Stomach (tissue), 9 donors: Measurements from ENCODE around the gene CDCA7L. TPM values are rescaled to one million over a fixed set of nuclear protein-coding genes. Genes with fewer than 3 reads are reported as not detected.

Source experiments
- DNase-seq, 2 donors: peaks; one replicate each; pipeline versions ENCODE4 v3.0.0 to v3.0.0-alpha.2; 2013 to 2019
- H3K27ac ChIP-seq, 5 donors: fragments of 200-600 bp in 4 of 5; sonication (generic) in 4 of 5; one replicate each; pipeline ENCODE4 v1.5.1; 2013 to 2019; ENCODE audit warnings: mild to moderate bottlenecking in 1 of 5, moderate library complexity in 1 of 5
- H3K27me3 ChIP-seq, 3 donors: fragments of 200-600 bp; sonication (generic); one replicate each; pipeline ENCODE4 v1.5.1; 2017 to 2019; ENCODE audit warnings: mixed run types in 1 of 3
- H3K36me3 ChIP-seq, 4 donors: fragments of 200-600 bp; sonication (generic); 1 replicate in 3 of 4; 2 replicates in 1 of 4; pipeline ENCODE4 v1.5.1; 2016 to 2019
- H3K4me1 ChIP-seq, 4 donors: fragments of 200-600 bp; sonication (generic); one replicate each; pipeline ENCODE4 v1.5.1; 2016 to 2019
- H3K4me3 ChIP-seq, 4 donors: fragments of 200-600 bp; sonication (generic) in 3 of 4; one replicate each; pipeline ENCODE4 v1.5.1; 2016 to 2019; ENCODE audit warnings: mild to moderate bottlenecking in 1 of 4
- H3K9me3 ChIP-seq, 4 donors: fragments of 200-600 bp; sonication (generic); one replicate each; pipeline ENCODE4 v1.5.1; 2016 to 2019
- EP300 ChIP-seq: sonication (generic); formaldehyde crosslinking; IDR thresholded peaks from one replicate; pipeline ENCODE4 v1.6.1; 2017; ENCODE audit warnings: antibody characterized with exemption
- POLR2A ChIP-seq, 4 donors: fragments of 450-650 bp; IDR thresholded peaks; one replicate each; pipeline ENCODE4 v1.6.1; 2016; ENCODE audit warnings: antibody characterized with exemption in 4 of 4, control low read depth in 2 of 4, mild to moderate bottlenecking in 1 of 4, moderate library complexity in 1 of 4
- POLR2AphosphoS5 ChIP-seq, 3 donors: sonication (generic); formaldehyde crosslinking; IDR thresholded peaks; one replicate each; pipeline ENCODE4 v1.6.1; 2016; ENCODE audit warnings: antibody characterized with exemption in 3 of 3
- WGBS, 5 donors: extraction: QIAGEN DNeasy Blood & Tissue Kit in 3 of 5; methylation state at CpG; one replicate each; pipeline versions ENCODE4 v1.1.5 to v1.1.7; 2013 to 2018; 5-methylcytosine and 5-hydroxymethylcytosine counted together
- intact Hi-C: fragments of 100-400 bp; cut with DNase I; formaldehyde crosslinking; loops from one replicate; pipeline ENCODE4 v1.15.1; 2023; ENCODE audit warnings: low total_unique reads
- polyA plus RNA-seq, 3 donors: library from polyadenylated mRNA; stranded (reverse); fragments of 200-250 nt; gene quantifications; one replicate each; pipeline ENCODE4 v1.2.3, GENCODE V29; 2013
- total RNA-seq, 5 donors: library from RNA; depleted of rRNA; stranded (reverse); fragments of >200 nt; gene quantifications; one replicate each; pipeline versions ENCODE4 v1.1.0 to v1.2.3, GENCODE V29; 2014 to 2016
- TF ChIP-seq, protein P1 (sequence below), 7 experiments: fragments of 450-650 bp in 4 of 7; fragments of 200-600 bp in 3 of 7; sonication (generic) in 3 of 7; IDR thresholded peaks; one replicate each; pipeline ENCODE4 v1.5.1; 2016 to 2019; ENCODE audit warnings: antibody characterized with exemption in 7 of 7, control low read depth in 2 of 7, mild to moderate bottlenecking in 1 of 7
- donor health status: healthy with polysubstance abuse.
- donor health status: Bipolar disorder and iron deficiency.
- donor health status: healthy.

Gene CDCA7L
- total and polyA plus RNA-seq, 8 donors, result 5.4 to 89.8 (median 19.1) TPM

DNA sequence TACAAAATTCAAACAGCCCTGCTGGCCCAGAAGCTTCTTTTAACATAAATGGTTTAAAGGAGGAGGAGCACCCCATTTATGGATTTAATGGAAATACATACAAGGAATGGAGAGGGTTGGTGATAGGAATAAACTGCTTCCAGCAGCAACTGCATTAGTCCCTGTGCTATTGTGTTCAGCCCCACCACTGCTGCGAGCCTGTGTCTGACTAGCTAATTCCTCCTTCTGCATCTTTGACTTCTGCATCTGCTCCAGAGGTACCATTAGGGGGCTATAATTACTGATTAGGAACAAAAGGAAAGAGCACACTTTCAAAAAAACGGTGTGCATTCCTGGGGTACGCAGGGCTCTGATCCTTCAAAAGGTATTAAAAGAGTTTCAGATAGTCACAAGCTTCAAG lies 24.8 kb downstream of the CDCA7L start:
- Histone ChIP-seq H3K9me3 (no peaks in the 10 kb centered on the region), H3K27ac (no peak overlapping the region), H3K4me1 (peaks cover 0 to 18% (median 2%) of the 10 kb centered on the region in 4 donors), H3K36me3 (peaks cover 0 to 8% (median 5%) of the 10 kb centered on the region in 4 donors), H3K4me3 (no peak overlapping the region), H3K27me3 (no peaks in the 10 kb centered on the region)
- intact Hi-C loops, result no loop called here
- no peak for TF ChIP-seq POLR2A (IDR thresholded peaks at IDR 0.05)
- 54 to 67% (median 62%) methylated on average over 3 of the region's 3 CpGs for WGBS, 5 donors
- DNase-seq, result no peak

DNA sequence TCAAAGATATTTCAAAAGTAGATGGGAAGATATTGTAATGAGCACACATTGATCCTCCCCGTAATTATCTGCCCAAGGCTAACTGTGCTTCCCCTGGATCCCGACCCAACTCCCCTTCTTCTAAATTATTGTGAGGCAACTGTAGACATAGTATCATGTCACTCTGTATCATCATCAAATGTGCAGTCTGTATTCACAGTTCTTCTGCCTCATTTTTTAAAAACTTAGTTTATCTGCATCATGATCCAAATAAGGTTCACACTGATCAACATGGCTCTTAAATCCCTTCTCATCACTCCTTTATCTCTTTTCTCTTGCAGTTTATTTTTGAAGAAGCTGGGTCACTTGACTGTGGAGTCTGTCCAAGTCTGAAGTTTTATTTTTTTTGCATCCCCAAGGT lies 27.5 kb downstream of the CDCA7L start:
- WGBS, 5 donors, result 93 to 99% (median 96%) methylated on average over 2 of the region's 2 CpGs

DNA sequence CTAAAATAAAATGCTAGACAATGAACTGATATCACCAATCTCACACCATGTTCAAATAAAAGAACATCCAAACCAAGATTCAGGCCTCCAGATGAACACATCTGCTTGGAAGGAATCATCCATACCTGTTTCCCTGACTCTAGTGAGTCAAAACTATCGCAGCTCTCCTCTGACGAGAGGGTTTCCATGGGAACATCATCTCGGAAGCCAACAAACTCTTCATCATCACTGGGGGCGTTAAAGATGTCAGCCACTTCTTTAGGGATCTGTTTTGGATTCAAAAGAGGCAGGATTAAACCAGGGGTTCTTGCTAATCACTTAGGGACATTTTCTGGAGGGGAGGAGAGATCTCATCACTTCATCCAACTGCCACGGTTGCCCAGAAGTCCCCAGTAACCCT lies 29.1 kb downstream of the CDCA7L start:
- Histone ChIP-seq H3K4me3 (no peak overlapping the region), H3K27me3 (no peaks in the 10 kb centered on the region), H3K9me3 (no peaks in the 10 kb centered on the region), H3K4me1 (peaks cover 0 to 17% (median 5%) of the 10 kb centered on the region in 4 donors), H3K27ac (no peak overlapping the region), H3K36me3 (peaks cover 5 to 44% (median 34%) of the 10 kb centered on the region in 4 donors)
- DNase-seq, result no peak
- no peak for TF ChIP-seq POLR2A (IDR thresholded peaks at IDR 0.05)
- TF ChIP-seq, protein P1, sequence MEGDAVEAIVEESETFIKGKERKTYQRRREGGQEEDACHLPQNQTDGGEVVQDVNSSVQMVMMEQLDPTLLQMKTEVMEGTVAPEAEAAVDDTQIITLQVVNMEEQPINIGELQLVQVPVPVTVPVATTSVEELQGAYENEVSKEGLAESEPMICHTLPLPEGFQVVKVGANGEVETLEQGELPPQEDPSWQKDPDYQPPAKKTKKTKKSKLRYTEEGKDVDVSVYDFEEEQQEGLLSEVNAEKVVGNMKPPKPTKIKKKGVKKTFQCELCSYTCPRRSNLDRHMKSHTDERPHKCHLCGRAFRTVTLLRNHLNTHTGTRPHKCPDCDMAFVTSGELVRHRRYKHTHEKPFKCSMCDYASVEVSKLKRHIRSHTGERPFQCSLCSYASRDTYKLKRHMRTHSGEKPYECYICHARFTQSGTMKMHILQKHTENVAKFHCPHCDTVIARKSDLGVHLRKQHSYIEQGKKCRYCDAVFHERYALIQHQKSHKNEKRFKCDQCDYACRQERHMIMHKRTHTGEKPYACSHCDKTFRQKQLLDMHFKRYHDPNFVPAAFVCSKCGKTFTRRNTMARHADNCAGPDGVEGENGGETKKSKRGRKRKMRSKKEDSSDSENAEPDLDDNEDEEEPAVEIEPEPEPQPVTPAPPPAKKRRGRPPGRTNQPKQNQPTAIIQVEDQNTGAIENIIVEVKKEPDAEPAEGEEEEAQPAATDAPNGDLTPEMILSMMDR (IDR thresholded peaks at IDR 0.05), result no peak
- TF ChIP-seq POLR2AphosphoS5 (IDR thresholded peaks at IDR 0.05), result no peak
- no peak for TF ChIP-seq EP300
- intact Hi-C loops, result no loop called here
- 89 to 94% (median 93%) methylated on average over 5 of the region's 5 CpGs for WGBS, 5 donors

More for the DNA sequence above, 27.5 kb downstream of the CDCA7L start:
- intact Hi-C loops, result no loop called here
- no peak for DNase-seq
- TF ChIP-seq, protein P1 (IDR thresholded peaks at IDR 0.05), result no peak
- no peak for TF ChIP-seq POLR2A (IDR thresholded peaks at IDR 0.05)
- TF ChIP-seq POLR2AphosphoS5 (IDR thresholded peaks at IDR 0.05), result no peak
- no peak for TF ChIP-seq EP300
- no peak overlapping the region for H3K27ac ChIP-seq
- H3K36me3 ChIP-seq, result peaks cover 4 to 34% (median 29%) of the 10 kb centered on the region in 4 donors
- no peaks in the 10 kb centered on the region for H3K9me3 ChIP-seq
- H3K4me1 ChIP-seq, result peaks cover 0 to 12% (median under 1%) of the 10 kb centered on the region in 4 donors
- H3K4me3 ChIP-seq, result no peak overlapping the region
- H3K27me3 ChIP-seq, result no peaks in the 10 kb centered on the region

DNA sequence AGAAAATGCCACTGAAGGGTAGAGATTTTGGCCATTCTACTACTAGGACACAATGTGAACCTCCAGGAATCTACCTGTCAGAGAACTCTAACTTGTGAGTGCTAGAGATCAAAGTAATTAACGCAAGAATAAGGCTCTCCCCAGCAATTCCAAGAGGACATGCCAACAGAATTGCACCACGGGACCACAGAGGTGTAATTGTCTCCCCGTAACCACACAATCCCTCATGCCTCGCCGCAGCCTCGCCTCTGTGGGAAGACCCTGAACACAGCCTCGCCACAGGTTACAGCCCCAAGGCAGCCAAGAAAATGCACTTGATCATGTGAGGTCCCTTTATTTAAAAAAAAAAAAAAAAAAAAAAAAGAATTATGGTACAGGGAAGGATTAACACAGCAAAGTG lies 29.5 kb downstream of the CDCA7L start:
- Histone ChIP-seq H3K4me1 (peaks cover 0 to 17% (median 5%) of the 10 kb centered on the region in 4 donors), H3K4me3 (no peak overlapping the region), H3K36me3 (peaks cover 5 to 44% (median 38%) of the 10 kb centered on the region in 4 donors), H3K9me3 (no peaks in the 10 kb centered on the region), H3K27me3 (no peaks in the 10 kb centered on the region), H3K27ac (no peak overlapping the region)
- TF ChIP-seq POLR2A (IDR thresholded peaks at IDR 0.05) (no peak), POLR2AphosphoS5 (IDR thresholded peaks at IDR 0.05) (no peak), EP300 (no peak)
- TF ChIP-seq, protein P1 (IDR thresholded peaks at IDR 0.05), result no peak
- 93 to 97% (median 96%) methylated on average over 7 of the region's 7 CpGs for WGBS, 5 donors
- DNase-seq, result no peak
- intact Hi-C loops, result no loop called here

DNA sequence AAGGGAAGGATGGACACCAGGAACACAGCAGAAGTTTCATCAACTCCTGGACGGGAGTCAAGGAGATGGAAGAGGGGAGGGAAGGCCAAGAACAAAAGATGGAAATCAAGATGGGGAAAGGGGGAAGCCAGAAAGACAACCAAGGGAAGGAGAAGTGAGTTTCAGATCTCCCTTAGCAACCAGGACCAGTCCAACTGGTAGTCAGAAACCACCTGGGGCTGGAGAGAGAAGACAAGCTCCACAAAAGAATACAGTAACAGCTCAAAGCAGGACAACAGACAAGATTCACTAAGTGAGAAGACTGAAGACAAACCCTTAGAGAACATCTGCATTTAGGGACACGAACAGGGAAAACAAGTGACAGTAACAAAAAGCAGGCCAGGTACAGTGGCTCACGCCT lies 30.6 kb downstream of the CDCA7L start:
- TF ChIP-seq POLR2AphosphoS5 (IDR thresholded peaks at IDR 0.05) (no peak), EP300 (no peak), POLR2A (IDR thresholded peaks at IDR 0.05) (no peak)
- TF ChIP-seq, protein P1 (IDR thresholded peaks at IDR 0.05), result no peak
- H3K4me3 ChIP-seq, result no peak overlapping the region
- DNase-seq, result no peak
- intact Hi-C loops, result no loop called here
- no peak overlapping the region for H3K27ac ChIP-seq
- peaks cover 0 to 17% (median 7%) of the 10 kb centered on the region in 4 donors for H3K4me1 ChIP-seq
- 89 to 95% (median 94%) methylated on average over 3 of the region's 3 CpGs for WGBS, 5 donors
- peaks cover 5 to 47% (median 42%) of the 10 kb centered on the region in 4 donors for H3K36me3 ChIP-seq
- no peaks in the 10 kb centered on the region for H3K9me3 ChIP-seq
- H3K27me3 ChIP-seq, result no peaks in the 10 kb centered on the region
